HG03159 (cell line): ENCODE measurements around the gene CLPTM1L.
"Not testable (repeated sequence)": the region's sequence is repeated elsewhere in the genome, so short reads cannot be mapped to it uniquely, and the experiment has no call there.

Experiments used
- ATAC-seq: cut with Tn5 transposase; IDR thresholded peaks from one replicate; pipeline ENCODE4 v1.9.1; 2021; ENCODE audit warnings: mild to moderate bottlenecking, moderate library complexity; ENCODE audit not compliant: unreplicated experiment

CLPTM1L gene

GRCh38 chr5:1329111-1329579 lies 15.8 kb downstream of the CLPTM1L start:
- no peak for ATAC-seq

DNA sequence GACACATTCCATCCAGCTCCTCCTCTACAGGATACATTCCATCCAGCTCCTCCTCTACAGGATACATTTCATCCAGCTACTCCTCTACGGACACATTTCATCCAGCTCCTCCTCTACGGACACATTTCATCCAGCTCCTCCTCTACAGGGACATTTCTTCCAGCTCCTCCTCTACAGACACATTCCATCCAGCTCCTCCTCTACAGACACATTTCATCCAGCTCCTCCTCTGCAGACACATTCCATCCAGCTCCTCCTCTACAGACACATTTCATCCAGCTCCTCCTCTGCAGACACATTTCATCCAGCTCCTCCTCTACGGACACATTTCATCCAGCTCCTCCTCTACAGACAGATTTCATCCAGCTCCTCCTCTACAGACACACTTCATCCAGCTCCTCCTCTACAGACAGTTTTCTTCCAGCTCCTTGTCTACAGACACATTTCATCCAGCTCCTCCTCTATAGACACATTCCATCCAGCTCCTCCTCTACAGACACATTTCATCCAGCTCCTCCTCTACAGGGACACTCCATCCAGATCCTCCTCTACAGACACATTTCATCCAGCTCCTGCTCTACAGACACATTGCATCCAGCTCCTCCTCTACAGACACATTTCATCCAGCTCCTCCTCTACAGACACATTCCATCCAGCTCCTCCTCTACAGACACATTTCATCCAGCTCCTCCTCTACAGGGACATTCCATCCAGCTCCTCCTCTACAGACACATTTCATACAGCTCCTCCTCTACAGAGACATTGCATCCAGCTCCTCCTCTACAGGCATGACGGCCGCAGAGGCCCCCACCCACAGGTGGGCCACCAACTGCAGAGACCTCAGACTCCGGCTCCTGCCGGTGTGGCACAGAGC lies 16.4 kb downstream of the CLPTM1L start:
- not testable (repeated sequence) for ATAC-seq

GRCh38 chr5:1326901-1327756 lies 17.8 kb downstream of the CLPTM1L start:
- ATAC-seq = not testable (repeated sequence)

- not testable (repeated sequence) for ATAC-seq
Observed at GRCh38 chr5:1326532-1326875, 18.4 kb downstream of the CLPTM1L start.

- no peak for ATAC-seq
Observed at GRCh38 chr5:1325870-1326531, 18.9 kb downstream of the CLPTM1L start.

DNA sequence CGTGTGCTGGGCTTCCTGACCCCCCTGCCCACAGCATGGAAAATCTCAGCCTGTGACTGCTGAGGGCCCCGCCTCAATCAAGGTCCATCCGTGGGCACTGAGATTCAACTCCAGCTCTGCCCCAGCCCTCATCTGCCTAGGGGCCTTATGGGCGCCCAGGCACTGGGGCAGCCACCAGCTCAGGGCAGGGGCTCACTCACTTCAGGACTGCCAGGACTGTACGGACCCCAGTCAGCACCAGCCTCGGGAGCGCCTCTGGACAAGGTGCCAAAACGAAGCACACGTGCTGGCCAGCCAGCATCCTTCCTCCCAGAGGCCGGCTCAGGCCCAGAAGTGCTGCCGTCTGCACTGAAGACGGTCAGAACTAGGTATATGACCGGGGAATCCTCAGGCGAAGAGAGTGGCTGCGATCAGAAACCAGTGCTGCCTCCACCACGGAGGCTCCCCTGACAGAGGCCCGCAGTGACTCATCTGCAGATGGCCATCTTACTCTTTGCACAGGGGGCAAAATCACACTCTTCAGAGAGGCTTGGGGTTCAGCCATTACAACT lies 19.6 kb downstream of the CLPTM1L start:
- ATAC-seq = no peak

- ATAC-seq = no peak
Observed at GRCh38 chr5:1324719-1325190, 20.1 kb downstream of the CLPTM1L start.

DNA sequence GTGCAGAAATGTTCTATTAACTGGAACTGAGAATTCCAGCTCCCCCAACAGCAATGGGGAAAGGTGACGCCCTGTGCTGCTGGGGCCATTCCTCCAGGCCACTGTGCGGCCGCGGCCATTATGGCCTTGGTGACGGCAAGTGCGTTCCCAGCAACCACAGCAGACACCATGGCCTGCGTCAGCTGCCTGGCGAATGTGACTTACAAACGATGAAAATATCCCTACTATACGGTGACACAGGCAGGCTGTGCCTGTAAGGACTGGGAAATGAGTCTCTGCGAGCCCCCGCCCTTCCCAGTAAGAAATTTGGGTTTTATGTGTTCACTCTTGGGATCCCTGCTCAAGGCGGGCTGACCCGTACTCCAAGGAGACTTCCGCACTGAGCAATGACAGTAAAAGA lies 20.6 kb downstream of the CLPTM1L start:
- ATAC-seq = no peak

GRCh38 chr5:1323803-1324173 lies 21.1 kb downstream of the CLPTM1L start:
- no peak for ATAC-seq

DNA sequence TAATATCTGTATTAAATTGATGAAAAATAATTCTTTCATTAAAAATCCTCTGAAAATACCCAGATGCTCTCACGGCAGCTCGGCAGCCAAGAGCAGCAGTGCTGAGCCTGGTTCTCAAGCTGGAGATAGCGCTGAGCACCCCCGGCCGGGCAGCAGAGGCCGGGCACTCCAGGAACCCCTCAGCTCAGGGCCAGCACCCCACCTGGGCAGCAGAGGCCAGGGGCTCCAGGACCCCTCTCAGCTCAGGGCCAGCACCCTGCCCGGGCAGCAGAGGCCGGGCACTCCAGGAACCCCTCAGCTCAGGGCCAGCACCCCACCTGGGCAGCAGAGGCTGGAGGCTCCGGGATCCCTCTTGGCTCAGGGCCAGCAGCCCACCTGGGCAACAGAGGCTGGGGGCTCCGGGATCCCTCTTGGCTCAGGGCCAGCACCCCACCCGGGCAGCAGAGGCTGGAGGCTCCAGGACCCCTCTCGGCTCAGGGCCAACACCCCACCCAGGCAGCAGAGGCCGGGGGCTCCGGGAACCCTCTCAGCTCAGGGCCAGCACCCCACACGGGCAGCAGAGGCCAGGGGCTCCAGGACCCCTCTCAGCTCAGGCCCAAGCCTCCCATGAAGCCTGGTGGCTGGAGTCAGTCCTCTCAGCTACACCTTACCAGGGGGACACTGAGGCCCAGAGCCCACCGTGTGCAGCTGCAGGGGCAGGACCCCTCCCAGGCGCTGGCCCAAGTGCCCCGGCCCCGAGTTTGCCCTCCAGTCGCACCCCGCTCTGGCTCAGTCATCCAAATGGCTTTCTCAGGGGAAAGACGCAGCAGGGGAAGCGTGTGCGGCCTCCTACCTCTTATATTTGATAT lies 21.7 kb downstream of the CLPTM1L start:
- no peak for ATAC-seq

DNA sequence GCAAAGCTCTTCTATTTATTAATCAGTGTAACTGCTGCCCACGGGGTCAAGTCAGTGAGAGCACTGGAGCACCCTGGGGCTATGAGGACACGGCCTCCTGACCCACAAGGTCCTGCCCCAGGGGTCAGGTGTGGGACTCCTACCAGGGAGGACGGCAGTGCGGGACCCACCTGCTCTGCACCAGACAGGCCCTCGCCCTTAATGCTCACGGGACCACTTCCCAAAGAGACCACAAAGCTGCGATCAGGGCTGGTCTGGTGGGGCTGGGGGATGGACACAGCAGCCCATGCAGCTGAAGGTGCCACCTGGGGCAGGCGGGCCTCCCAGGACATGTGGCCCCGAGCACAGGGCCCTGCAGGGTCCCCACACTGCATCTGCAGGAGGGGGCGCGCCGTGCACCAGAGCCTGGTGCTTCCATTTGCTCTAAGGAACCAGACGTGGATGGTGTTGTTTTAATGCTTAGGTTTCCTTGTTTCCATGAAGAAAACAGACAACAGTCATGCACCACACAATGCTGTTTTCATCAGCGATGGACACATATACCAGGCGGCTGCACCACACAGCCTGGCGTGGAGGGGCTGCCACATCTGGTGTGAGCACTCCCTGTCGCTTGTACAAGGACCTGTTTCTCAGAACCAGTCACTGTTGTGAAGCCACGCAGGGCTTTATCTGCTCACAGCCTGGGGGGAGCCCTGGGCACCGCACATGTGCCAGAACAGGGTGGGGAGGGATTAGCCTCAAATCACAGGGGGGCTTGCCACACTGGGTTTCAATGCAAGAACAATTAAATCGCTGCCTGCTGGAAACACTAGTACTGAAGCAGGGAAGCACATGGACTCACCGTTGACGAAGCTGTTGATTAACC lies 22.6 kb downstream of the CLPTM1L start:
- ATAC-seq = no peak

- ATAC-seq = no peak
Observed at GRCh38 chr5:1321576-1321975, 23.3 kb downstream of the CLPTM1L start.

DNA sequence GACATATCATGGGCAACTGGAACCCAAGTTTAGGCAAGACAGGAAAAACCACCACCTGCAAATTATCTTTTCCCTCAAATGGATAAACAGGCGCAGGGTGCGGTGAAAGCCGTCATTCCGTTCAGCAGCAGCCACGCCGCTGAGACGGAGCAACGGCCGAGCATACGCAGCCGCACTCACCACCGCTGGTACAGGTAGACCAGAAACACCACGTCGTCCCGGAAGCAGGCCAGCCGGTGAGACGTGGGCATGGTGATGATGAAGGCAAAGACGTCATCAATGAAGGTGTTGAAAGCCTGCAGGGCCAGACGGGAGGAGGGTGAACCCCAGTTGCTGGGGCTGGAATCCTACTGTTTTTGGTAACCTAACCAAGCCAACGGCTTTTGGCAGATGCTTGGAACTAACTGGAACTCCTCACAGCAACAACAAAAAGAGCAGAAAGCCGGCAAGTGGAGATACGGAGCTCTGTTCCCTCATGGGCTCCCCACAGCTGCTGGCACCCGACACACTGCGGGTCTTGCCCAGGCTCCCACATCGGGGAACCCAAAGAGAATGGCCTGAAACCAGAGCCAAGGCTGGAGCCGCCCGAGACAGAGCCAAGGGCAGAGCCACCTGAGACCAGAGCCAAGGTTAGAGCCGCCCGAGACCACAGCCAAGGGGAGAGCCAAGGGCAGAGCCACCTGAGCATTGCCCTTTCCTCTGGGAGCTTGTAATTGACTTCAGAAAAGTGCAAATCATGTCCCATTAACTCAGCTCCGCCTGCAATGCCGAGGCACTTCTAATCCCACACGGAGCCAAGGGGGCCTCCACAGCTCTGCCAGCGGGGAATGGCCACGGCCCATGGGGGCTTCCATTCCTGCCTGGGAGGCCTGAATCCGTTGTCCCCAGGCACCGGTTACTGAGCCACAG lies 24.2 kb downstream of the CLPTM1L start:
- ATAC-seq = no peak

GRCh38 chr5:1319436-1320256 lies 25.3 kb downstream of the CLPTM1L start:
- ATAC-seq = no peak

- no peak for ATAC-seq
Observed at GRCh38 chr5:1318659-1319251, 26.1 kb downstream of the CLPTM1L start.

DNA sequence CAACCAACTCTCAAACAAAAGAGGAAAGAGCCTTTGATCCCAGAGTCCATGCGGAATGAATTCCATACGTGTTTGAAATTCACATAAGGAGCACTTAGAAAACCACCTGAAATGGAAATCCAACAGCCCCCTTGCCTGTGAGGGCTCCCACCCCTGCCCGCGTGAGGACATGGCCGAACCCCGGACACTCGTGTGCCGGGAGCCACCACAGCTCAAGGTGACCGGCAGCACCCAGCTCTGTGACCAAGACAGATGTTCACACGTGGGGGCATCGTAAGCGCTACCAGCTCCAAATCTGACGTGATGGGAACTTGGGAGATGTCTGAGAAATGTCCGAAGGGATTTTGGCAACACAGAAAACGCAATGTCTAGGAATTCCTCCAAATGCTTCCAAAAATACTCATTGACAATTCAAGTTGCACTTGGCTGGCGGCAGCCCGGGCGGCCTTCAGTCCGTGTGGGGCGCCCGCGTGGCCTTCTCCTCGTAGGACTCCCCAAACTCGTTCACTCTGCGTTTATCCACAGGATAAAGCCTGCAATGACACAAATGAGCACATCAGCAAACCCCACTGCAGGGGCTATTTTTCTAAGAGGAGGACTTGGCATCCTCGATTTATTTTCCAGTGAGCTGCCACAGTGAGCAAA lies 26.9 kb downstream of the CLPTM1L start:
- ATAC-seq = no peak
